B cell (primary cell): ENCODE measurements around the gene MAN1B1.

Experiments
- CTCF ChIP-seq: fragments of 200-600 bp; IDR thresholded peaks from one replicate; pipeline ENCODE4 v1.8.0; 2022; ENCODE audit warnings: antibody characterized with exemption, mild to moderate bottlenecking
- EZH2 ChIP-seq: IDR thresholded peaks from 2 replicates; pipeline ENCODE4 v1.6.1; 2012; ENCODE audit warnings: borderline replicate concordance, low read depth, mild to moderate bottlenecking, moderate library complexity, low read length; ENCODE audit not compliant: insufficient read depth, poor library complexity, severe bottlenecking

- TF ChIP-seq CTCF = no peak
- no peak for TF ChIP-seq EZH2
Measured at GRCh38 chr9:137149942-137150616, 63.3 kb downstream of the MAN1B1 start.
